ENCODE measurements around the gene SFTPD. TPM values are rescaled to one million over a fixed set of nuclear protein-coding genes. Genes with fewer than 3 reads are reported as not detected.

Gene SFTPD
- total RNA-seq, 1 experiment from 2014 or later: 0.24 TPM

DNA sequence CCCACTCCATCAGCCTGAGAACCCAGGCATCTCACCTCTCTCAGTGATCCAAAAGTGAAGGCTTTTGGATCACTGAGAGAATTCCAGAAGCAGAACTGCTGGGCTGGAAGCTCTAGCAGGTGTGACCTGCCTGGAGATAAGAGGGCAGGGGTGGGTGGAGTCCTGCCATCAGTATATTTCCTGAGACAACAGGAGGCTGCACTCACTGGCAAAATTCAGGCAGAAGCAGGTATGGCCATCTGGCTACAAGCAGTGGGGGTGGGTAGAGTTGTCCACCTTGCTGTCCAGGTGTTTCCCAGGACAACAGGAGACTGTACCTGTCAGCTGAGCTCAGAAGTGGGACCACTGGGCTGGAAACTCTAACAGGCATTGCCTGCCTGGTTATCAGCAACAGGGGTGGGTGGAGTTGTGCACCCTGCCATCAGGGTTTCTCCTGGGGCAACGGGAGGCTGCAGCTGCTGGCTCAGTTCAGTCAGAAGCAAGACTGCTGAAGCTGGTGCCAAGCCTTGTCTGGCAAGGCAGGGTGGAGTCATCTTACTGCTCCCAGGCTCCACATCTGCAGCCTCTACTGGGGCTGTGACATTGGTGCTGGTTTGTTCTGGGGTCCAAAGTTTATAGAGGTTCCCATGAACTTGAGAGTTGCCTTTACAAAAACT lies 47.2 kb upstream of the SFTPD start:
- no peak overlapping the region for H4K91ac ChIP-seq (ENCODE audit: insufficient read length, low read depth, low read length)
- H3K4me3 Mint-ChIP-seq: no peak overlapping the region
- peaks cover 2% of the 10 kb centered on the region for H3K27me3 Mint-ChIP-seq (ENCODE audit: low read depth)
- no peak overlapping the region for H3K56ac ChIP-seq (ENCODE audit: insufficient read length, low read depth, low read length)
- no peaks in the 10 kb centered on the region for H3K9me3 ChIP-seq (ENCODE audit: control insufficient read depth, low read depth, low read length)
- H3K36me3 Mint-ChIP-seq (ENCODE audit: insufficient read depth in 1 of 3, low read depth in 3 of 3): no peaks in the 10 kb centered on the region
- no peak overlapping the region for H4K8ac ChIP-seq (replicated peaks; ENCODE audit: insufficient read length, low read depth, low read length)
- no peak overlapping the region for H2AK5ac ChIP-seq (ENCODE audit: insufficient read length, low read length)
- no peak overlapping the region for H2BK120ac ChIP-seq (ENCODE audit: low read depth, low read length, poor library complexity, severe bottlenecking)
- H3K9ac ChIP-seq (ENCODE audit: extremely low read depth, insufficient read length, low read length): no peak overlapping the region
- no peak overlapping the region for H4K5ac ChIP-seq (ENCODE audit: insufficient read length, low read depth, low read length)
- no peaks in the 10 kb centered on the region for H3K79me2 ChIP-seq (ENCODE audit: insufficient read depth, low read length)
- no peak for DNase-seq
- no peak overlapping the region for H3K27ac Mint-ChIP-seq
- H3K27ac ChIP-seq (ENCODE audit: insufficient read length, low read depth, low read length): no peak overlapping the region
- no peak overlapping the region for H2BK15ac ChIP-seq (ENCODE audit: low read depth, low read length)
- no peak overlapping the region for H2BK20ac ChIP-seq (ENCODE audit: low read depth, low read length, poor library complexity, severe bottlenecking)
- H2BK5ac ChIP-seq (ENCODE audit: insufficient read length, low read length): no peak overlapping the region
- H3K4me1 Mint-ChIP-seq: 0 out of 4 replicates have a peak, but pooled peaks cover 0 to 2% of the 10 kb centered on the region in 2 experiments
- no peaks in the 10 kb centered on the region for H3K4me1 ChIP-seq (ENCODE audit: insufficient read depth, low read length)
- H3K27me3 ChIP-seq (ENCODE audit: insufficient read depth, low read length): no peaks in the 10 kb centered on the region
- H2AFZ ChIP-seq (ENCODE audit: low read length): no peak overlapping the region
- no CpG with 5 or more reads among the region's 1 CpG for WGBS (ENCODE audit: extremely low coverage, insufficient read length, low lambda C conversion rate)
- H3K23ac ChIP-seq (ENCODE audit: insufficient read length, low read depth, low read length): no peak overlapping the region
- H3K18ac ChIP-seq (ENCODE audit: insufficient read length, low read depth, low read length): no peak overlapping the region
- H3K9me3 Mint-ChIP-seq: no peaks in the 10 kb centered on the region; a peak in 1 of 5 replicates
- TF ChIP-seq, protein P1, sequence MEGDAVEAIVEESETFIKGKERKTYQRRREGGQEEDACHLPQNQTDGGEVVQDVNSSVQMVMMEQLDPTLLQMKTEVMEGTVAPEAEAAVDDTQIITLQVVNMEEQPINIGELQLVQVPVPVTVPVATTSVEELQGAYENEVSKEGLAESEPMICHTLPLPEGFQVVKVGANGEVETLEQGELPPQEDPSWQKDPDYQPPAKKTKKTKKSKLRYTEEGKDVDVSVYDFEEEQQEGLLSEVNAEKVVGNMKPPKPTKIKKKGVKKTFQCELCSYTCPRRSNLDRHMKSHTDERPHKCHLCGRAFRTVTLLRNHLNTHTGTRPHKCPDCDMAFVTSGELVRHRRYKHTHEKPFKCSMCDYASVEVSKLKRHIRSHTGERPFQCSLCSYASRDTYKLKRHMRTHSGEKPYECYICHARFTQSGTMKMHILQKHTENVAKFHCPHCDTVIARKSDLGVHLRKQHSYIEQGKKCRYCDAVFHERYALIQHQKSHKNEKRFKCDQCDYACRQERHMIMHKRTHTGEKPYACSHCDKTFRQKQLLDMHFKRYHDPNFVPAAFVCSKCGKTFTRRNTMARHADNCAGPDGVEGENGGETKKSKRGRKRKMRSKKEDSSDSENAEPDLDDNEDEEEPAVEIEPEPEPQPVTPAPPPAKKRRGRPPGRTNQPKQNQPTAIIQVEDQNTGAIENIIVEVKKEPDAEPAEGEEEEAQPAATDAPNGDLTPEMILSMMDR (conservative IDR thresholded peaks at IDR 0.05): no peak
- no peak overlapping the region for H3K4me2 ChIP-seq (ENCODE audit: insufficient read depth, insufficient read length, low read length)
- no peaks in the 10 kb centered on the region for H3K79me1 ChIP-seq (ENCODE audit: insufficient read depth, low read depth, low read length, poor library complexity, severe bottlenecking)
- no peak overlapping the region for H3T11ph ChIP-seq (ENCODE audit: low read length)
- no peaks in the 10 kb centered on the region for H4K20me1 ChIP-seq (ENCODE audit: control insufficient read depth, insufficient read depth, insufficient read length)
- H3K4ac ChIP-seq (ENCODE audit: low read depth, low read length): no peak overlapping the region
- no peak overlapping the region for H2BK12ac ChIP-seq (ENCODE audit: insufficient read length, low read depth, low read length)
- H3K23me2 ChIP-seq (ENCODE audit: insufficient read length, low read depth, low read length, poor library complexity, severe bottlenecking): no peaks in the 10 kb centered on the region
- no peak overlapping the region for H3K14ac ChIP-seq (ENCODE audit: insufficient read depth, low read length)
